Activated naive CD8-positive, alpha-beta T cell treated with anti-CD3 and anti-CD28 coated beads for 36 hours (primary cell): ENCODE measurements around the gene NF1. TPM values are rescaled to one million over a fixed set of nuclear protein-coding genes. Genes with fewer than 3 reads are reported as not detected.
"Not testable (repeated sequence)": the region's sequence is repeated elsewhere in the genome, so short reads cannot be mapped to it uniquely, and the experiment has no call there.

Experiments
- DNase-seq: peaks from one replicate; pipeline ENCODE4 v3.0.0; 2021
- H3K27ac Mint-ChIP-seq: one replicate; pipeline ENCODE4 v1.8.0; 2022; ENCODE audit warnings: mild to moderate bottlenecking, moderate library complexity, mixed read lengths
- H3K27me3 Mint-ChIP-seq: one replicate; pipeline ENCODE4 v1.8.0; 2022; ENCODE audit warnings: mild to moderate bottlenecking, mixed read lengths
- H3K36me3 Mint-ChIP-seq: one replicate; pipeline ENCODE4 v1.8.0; 2021; ENCODE audit warnings: mild to moderate bottlenecking, mixed read lengths
- H3K4me1 Mint-ChIP-seq: one replicate; pipeline ENCODE4 v1.8.0; 2021; ENCODE audit warnings: mixed read lengths
- H3K4me3 Mint-ChIP-seq: one replicate; pipeline ENCODE4 v1.8.0; 2022; ENCODE audit warnings: mild to moderate bottlenecking, moderate library complexity, mixed read lengths
- H3K9me3 Mint-ChIP-seq: one replicate; pipeline ENCODE4 v1.8.0; 2022; ENCODE audit warnings: mixed read lengths
- total RNA-seq, 2 experiments: library from RNA; stranded (reverse); gene quantifications; one replicate each; pipeline ENCODE4 v1.2.3, GENCODE V29; 2021

NF1 gene
- total RNA-seq, 2 experiments from 2014 or later: 21.0 to 22.8 TPM

DNA sequence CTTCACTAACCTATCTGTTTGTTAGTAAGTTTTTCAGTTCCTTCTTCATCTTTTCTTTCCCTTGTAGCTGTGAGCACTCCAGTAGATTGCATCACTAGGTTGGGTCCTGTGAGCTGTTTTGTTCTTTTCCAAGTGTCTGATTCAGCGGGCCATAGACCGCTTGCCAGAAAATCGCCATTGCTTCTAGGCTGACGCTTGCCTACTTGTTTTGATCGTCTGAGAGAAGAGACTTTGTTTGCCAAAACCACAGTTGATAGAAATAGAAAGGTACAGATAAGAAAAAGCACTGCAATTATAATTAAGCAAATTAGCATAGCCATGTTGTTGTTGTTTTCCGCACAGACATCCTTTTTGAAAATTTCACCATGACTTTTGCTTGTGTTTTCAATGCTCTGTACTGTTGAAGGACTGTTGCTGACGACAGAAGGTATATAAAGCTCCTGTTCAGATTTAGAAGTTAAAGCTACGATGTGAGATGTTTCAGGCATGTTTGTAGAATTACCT, 223.6 kb downstream of the NF1 start:
- H3K27me3 Mint-ChIP-seq: no peaks in the 10 kb centered on the region
- H3K4me3 Mint-ChIP-seq: peak overlapping the region; percentile 79
- H3K4me1 Mint-ChIP-seq: peaks cover 37% of the 10 kb centered on the region
- H3K36me3 Mint-ChIP-seq: peaks cover 26% of the 10 kb centered on the region
- peak; percentile 36 for DNase-seq
- peaks cover 5% of the 10 kb centered on the region for H3K9me3 Mint-ChIP-seq
- H3K27ac Mint-ChIP-seq: peak overlapping the region; percentile 91

DNA sequence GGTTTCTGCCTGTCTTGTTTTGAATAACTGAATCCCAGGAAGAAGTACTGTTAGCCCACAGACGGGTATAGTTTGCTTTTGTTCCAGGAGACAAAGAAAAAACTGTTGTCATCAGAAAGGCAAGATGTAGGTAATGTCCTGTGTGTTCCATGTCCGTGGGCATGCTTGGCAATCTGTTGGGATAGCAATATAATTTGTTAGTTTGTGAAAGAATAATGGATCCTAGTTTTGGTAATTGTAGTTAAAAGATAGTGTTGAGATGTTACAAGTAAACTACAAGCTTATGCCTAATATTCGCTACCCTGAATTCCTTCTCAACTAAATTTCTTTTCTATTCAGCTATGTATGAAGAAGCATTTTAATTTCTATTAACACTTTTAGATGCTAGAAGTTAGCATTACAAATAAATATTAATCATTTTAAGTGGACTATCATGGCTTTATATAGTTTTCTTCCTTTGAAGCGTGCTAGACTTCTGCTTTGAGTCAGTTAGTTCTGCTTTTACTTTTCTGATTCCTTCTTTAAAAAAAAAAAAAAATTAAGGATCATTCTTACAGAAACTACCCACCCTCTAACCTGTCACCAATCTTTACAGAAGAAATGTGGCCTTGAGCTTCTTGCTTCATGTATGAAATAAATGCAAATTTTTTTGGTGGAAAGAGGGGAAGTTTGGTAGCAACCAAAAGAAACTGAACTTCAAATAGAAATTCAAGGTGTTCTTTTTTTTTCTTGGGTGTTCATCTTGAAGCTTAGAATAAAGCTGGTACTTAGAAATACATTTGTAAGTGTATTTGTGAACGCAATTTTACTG, 224.3 kb downstream of the NF1 start:
- peaks cover 39% of the 10 kb centered on the region for H3K4me1 Mint-ChIP-seq
- peaks cover 25% of the 10 kb centered on the region for H3K36me3 Mint-ChIP-seq
- no peak for DNase-seq
- peak overlapping the region; percentile 91 for H3K27ac Mint-ChIP-seq
- peaks cover 5% of the 10 kb centered on the region for H3K9me3 Mint-ChIP-seq
- H3K27me3 Mint-ChIP-seq: no peaks in the 10 kb centered on the region
- peak overlapping the region; percentile 79 for H3K4me3 Mint-ChIP-seq

DNA sequence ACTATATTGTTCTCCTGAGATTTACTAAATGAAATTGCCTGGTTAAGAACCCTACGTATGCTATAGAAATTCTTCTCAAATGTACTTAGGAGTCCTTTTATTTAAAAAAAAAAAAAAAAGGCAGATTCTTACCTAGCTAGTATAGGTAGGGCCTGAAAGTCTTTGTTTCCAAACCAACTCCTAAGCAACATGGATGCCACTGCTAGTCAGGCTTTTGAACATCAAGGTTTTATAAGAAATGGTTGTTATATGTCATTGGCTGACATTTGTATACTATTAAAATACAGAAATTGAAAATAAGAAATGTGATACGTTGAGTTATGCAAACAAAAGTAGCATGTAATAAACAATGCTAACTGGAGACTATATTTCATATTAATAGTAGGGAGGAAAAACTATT, 225.5 kb downstream of the NF1 start:
- Mint-ChIP-seq H3K9me3 (peaks cover 2% of the 10 kb centered on the region), H3K27ac (peak overlapping the region; percentile 91), H3K4me3 (peak overlapping the region; percentile 85), H3K4me1 (peaks cover 33% of the 10 kb centered on the region), H3K36me3 (peaks cover 21% of the 10 kb centered on the region), H3K27me3 (no peaks in the 10 kb centered on the region)
- DNase-seq: no peak

- Mint-ChIP-seq H3K9me3 (peaks cover 2% of the 10 kb centered on the region), H3K36me3 (peaks cover 22% of the 10 kb centered on the region), H3K4me3 (peak overlapping the region; percentile 85), H3K4me1 (peaks cover 32% of the 10 kb centered on the region), H3K27me3 (no peaks in the 10 kb centered on the region), H3K27ac (peak overlapping the region; percentile 91)
- DNase-seq: no peak
Measured at GRCh38 chr17:31320791-31321190, 226.0 kb downstream of the NF1 start.

DNA sequence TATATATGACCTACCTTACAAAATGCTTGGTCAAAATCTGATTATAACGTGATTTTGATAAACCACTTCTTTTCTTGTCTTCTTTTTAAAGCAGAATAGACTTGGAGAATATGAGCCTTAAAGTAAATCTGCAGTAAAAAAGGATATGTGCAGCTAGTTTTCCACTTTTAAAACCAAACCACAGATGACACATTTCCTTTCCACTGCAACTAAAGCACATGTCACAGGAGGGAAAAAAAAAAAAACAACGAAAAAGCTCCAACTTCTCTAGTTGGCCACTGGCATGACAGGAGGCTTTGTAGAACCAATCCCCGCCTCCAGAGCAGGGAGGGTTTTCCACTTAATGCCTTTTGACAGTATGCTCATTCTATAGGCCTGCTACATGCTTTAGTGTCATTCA, 226.7 kb downstream of the NF1 start, which contains the start of gene EVI2A:
EVI2A (minus strand) TSS at position 142 of the 400 bp plus-strand sequence. CDS start 2,609 bp downstream, outside the sequence.
- Mint-ChIP-seq H3K9me3 (peaks cover 2% of the 10 kb centered on the region), H3K4me1 (peaks cover 26% of the 10 kb centered on the region), H3K36me3 (peaks cover 29% of the 10 kb centered on the region), H3K27me3 (no peaks in the 10 kb centered on the region), H3K27ac (peak within 1 kb of the TSS; percentile 91), H3K4me3 (peak within 1 kb of the TSS; percentile 85)
- peak; percentile 78 for DNase-seq

- H3K27ac Mint-ChIP-seq: peak overlapping the region; percentile 91
- H3K4me3 Mint-ChIP-seq: peak overlapping the region; percentile 85
- peak; percentile 22 for DNase-seq
- H3K27me3 Mint-ChIP-seq: no peaks in the 10 kb centered on the region
- peaks cover 2% of the 10 kb centered on the region for H3K9me3 Mint-ChIP-seq
- peaks cover 29% of the 10 kb centered on the region for H3K36me3 Mint-ChIP-seq
- peaks cover 24% of the 10 kb centered on the region for H3K4me1 Mint-ChIP-seq
Measured at GRCh38 chr17:31321966-31322365, 227.2 kb downstream of the NF1 start.

- Mint-ChIP-seq H3K4me3 (no peak overlapping the region), H3K9me3 (peaks cover 2% of the 10 kb centered on the region), H3K36me3 (peaks cover 24% of the 10 kb centered on the region), H3K27ac (peak overlapping the region; percentile 55), H3K27me3 (no peaks in the 10 kb centered on the region), H3K4me1 (peaks cover 32% of the 10 kb centered on the region)
- DNase-seq: no peak
Measured at GRCh38 chr17:31323551-31323950, 228.8 kb downstream of the NF1 start.

GRCh38 chr17:31327534-31328159, 232.9 kb downstream of the NF1 start:
- no peaks in the 10 kb centered on the region for H3K27me3 Mint-ChIP-seq
- DNase-seq: no peak
- H3K4me3 Mint-ChIP-seq: peak overlapping the region; percentile 19
- peak overlapping the region; percentile 79 for H3K27ac Mint-ChIP-seq
- peaks cover 16% of the 10 kb centered on the region for H3K36me3 Mint-ChIP-seq
- H3K9me3 Mint-ChIP-seq: peaks cover 2% of the 10 kb centered on the region
- H3K4me1 Mint-ChIP-seq: peaks cover 48% of the 10 kb centered on the region

DNA sequence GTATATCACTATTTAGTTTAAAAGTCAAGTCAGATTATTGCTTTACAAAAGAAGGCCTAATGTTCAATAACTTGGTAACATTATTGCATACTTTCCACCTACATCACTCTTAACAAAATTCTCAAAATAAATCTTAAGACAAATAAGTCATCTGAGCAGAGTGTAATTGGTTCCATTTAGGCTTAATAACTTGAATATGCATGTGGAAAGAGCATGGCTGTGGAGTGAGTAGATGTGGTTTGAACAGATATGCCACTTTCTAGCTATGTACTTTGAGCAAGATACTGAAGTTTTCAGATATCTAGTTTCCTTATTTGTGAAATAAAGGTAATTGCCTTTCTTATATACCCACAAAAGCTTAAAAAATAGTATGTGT, 233.4 kb downstream of the NF1 start:
- Mint-ChIP-seq H3K27me3 (no peaks in the 10 kb centered on the region), H3K36me3 (peaks cover 16% of the 10 kb centered on the region), H3K9me3 (no peaks in the 10 kb centered on the region), H3K4me1 (peaks cover 46% of the 10 kb centered on the region), H3K27ac (peak overlapping the region; percentile 79), H3K4me3 (peak overlapping the region; percentile 19)
- DNase-seq: no peak

- no peak for DNase-seq
- Mint-ChIP-seq H3K9me3 (no peaks in the 10 kb centered on the region), H3K4me1 (peaks cover 42% of the 10 kb centered on the region), H3K36me3 (peaks cover 16% of the 10 kb centered on the region), H3K4me3 (no peak overlapping the region), H3K27ac (peak overlapping the region; percentile 81), H3K27me3 (no peaks in the 10 kb centered on the region)
Measured at GRCh38 chr17:31329221-31329620, 234.4 kb downstream of the NF1 start.

DNA sequence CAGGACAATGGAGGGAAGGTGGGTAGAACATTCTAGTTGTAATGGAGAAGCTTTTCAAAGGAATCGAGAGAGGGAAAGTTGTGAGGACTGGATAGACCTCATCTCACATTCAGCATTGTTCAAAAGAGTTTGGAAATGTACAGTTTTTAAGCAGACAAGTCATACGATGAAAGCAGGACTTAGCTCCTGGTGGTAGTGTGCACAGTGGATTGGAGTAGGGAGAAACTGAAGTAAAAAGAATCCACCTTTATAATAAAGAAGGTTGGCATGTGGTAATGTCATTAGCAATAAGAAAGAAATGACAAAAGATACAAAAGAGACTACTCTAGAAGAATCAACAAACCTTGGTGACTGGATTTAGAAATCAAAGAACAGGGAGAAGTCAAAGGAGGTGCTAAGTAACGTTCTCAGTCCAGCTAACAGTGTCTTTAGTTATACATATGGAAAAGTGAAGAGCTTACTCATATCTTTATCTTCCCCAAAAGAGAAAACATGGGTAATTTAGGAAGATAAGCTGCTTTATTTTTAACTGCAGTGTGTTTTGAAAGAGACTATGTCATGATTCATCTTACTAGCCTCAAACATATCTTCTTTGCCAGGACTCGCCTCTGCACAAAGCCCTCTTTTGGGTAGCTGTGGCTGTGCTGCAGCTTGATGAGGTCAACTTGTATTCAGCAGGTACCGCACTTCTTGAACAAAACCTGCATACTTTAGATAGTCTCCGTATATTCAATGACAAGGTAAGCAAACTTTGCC, 245.3 kb downstream of the NF1 start:
- Mint-ChIP-seq H3K27ac (no peak overlapping the region), H3K9me3 (no peaks in the 10 kb centered on the region), H3K4me1 (peaks cover 2% of the 10 kb centered on the region), H3K36me3 (peaks cover 17% of the 10 kb centered on the region), H3K4me3 (no peak overlapping the region), H3K27me3 (no peaks in the 10 kb centered on the region)
- DNase-seq: no peak

GRCh38 chr17:31345191-31345747, 250.5 kb downstream of the NF1 start:
- H3K36me3 Mint-ChIP-seq: peaks cover 19% of the 10 kb centered on the region
- H3K4me3 Mint-ChIP-seq, DNase-seq, H3K4me1 Mint-ChIP-seq, H3K27me3 Mint-ChIP-seq, H3K27ac Mint-ChIP-seq, H3K9me3 Mint-ChIP-seq: not testable (repeated sequence)

DNA sequence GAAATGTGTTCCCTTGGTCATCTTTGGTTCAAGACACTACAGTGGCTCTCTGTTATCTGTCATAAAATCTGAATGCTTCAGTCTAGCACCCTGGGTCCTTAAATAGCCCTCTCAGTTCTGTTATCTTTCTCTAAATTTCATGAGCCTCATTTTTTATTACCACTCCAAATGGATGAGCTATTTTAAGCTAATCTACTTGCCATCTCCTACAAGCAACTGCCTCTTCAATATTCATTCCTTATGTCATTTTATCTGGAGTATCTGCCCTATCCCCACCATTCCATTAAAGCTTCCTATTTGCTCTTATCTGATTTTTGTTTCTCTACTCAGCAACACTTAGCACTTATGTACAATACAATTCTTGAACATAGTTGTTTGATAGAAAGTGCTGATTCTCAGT, 254.7 kb downstream of the NF1 start:
- Mint-ChIP-seq H3K4me3 (no peak overlapping the region), H3K9me3 (no peaks in the 10 kb centered on the region), H3K36me3 (peaks cover 21% of the 10 kb centered on the region), H3K27ac (no peak overlapping the region), H3K4me1 (peaks cover 3% of the 10 kb centered on the region), H3K27me3 (no peaks in the 10 kb centered on the region)
- no peak for DNase-seq

DNA sequence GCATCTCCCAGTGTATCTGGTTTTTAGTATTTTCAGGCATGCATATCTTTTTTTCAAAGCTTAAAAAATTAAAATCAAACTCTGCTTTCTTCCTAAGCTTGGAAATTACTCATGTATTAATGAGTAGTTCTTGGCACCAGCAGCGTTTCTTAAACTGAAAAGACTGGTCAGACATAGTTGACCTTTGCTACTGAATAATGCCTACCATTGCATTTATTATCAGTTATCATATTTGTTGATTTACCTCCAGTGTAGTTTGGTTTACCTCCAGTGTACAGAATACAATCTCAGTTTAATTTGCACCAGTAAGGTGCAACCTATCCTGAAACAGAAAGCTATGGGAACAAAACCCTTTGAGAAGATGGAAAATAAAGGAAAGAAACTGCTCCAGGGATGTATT, 261.2 kb downstream of the NF1 start:
- Mint-ChIP-seq H3K9me3 (no peaks in the 10 kb centered on the region), H3K36me3 (peaks cover 23% of the 10 kb centered on the region), H3K27me3 (no peaks in the 10 kb centered on the region), H3K4me3 (no peak overlapping the region), H3K4me1 (no peaks in the 10 kb centered on the region), H3K27ac (no peak overlapping the region)
- DNase-seq: no peak

DNA sequence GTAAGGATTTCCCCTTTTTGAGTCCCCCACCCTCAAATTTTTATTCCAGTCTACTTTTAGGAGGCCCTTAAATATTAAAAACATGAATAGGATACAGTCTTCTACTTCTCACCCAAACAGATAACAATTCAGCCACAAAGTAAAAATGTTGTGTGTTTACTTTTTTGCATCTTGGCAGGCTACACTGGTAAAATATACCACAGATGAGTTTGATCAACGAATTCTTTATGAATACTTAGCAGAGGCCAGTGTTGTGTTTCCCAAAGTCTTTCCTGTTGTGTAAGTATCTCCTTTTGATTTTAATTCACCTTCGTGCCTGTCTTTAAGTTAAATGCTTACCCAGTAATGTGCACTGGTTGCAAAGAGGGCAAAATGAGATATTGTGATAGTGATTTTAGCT, 262.3 kb downstream of the NF1 start:
- Mint-ChIP-seq H3K27me3 (no peaks in the 10 kb centered on the region), H3K9me3 (no peaks in the 10 kb centered on the region), H3K4me1 (no peaks in the 10 kb centered on the region), H3K36me3 (peaks cover 26% of the 10 kb centered on the region), H3K4me3 (no peak overlapping the region), H3K27ac (no peak overlapping the region)
- no peak for DNase-seq
